Keratinocyte (primary cell): ENCODE data around the gene DCDC1.

Experiments used
- EZH2 ChIP-seq: IDR thresholded peaks from one replicate; pipeline ENCODE4 v1.6.1; 2012; ENCODE audit warnings: inconsistent platforms, mild to moderate bottlenecking, low read length, moderate library complexity
- TF ChIP-seq, protein P1 (sequence below), 3 experiments: IDR thresholded peaks in 1 of 3; conservative IDR thresholded peaks in 1 of 3; optimal IDR thresholded peaks in 1 of 3; 2 replicates in 2 of 3; 3 replicates in 1 of 3; pipeline versions ENCODE3 to v1.5.1; 2011; ENCODE audit warnings: low read length in 3 of 3, mild to moderate bottlenecking in 3 of 3, moderate library complexity in 2 of 3, control low read depth in 1 of 3, inconsistent platforms in 1 of 3; ENCODE audit not compliant: insufficient read depth in 2 of 3; ENCODE audit errors: extremely low read depth in 1 of 3

DNA sequence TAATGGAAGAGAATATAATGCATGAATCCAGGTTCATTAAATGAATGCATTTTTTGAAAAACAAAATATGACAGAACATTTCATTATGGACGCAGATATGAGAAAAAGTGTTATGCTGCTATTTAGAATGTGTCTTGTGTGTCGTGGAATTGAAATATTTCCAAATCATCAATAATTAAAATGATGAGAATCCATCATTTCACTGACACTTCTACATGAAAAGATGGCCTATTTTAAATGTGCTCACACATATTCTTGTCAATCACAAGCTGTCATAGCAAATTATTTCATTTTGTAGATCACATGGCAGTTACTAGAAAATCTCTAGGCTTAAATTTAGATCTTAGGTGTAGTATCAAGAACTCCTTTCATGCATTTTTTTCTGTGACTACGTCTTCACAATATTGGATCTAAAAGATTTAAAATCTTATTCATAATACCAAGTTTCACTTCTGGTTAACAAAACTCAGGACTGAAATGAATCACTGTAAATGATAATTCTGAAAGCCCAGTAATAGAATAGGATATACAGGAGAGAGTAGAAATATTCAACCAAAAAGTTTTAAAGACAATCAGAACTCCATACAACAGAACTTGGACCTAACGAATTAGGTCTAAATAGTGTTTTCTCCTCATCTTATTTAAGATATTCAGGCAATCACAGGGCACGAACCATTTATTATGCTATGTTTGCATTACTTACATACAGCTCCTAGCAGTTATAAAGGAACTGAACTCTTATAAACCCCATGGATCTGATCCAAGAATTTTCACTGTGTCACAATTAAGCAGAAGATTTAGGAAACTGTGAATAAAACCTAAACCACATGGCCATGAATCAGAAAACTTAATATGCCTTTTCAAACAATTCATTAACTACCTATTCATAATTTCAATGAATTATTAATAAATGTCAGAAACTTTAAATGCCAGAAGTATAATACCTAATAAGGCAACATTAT, 67.7 kb downstream of the DCDC1 start:
- TF ChIP-seq, protein P1, sequence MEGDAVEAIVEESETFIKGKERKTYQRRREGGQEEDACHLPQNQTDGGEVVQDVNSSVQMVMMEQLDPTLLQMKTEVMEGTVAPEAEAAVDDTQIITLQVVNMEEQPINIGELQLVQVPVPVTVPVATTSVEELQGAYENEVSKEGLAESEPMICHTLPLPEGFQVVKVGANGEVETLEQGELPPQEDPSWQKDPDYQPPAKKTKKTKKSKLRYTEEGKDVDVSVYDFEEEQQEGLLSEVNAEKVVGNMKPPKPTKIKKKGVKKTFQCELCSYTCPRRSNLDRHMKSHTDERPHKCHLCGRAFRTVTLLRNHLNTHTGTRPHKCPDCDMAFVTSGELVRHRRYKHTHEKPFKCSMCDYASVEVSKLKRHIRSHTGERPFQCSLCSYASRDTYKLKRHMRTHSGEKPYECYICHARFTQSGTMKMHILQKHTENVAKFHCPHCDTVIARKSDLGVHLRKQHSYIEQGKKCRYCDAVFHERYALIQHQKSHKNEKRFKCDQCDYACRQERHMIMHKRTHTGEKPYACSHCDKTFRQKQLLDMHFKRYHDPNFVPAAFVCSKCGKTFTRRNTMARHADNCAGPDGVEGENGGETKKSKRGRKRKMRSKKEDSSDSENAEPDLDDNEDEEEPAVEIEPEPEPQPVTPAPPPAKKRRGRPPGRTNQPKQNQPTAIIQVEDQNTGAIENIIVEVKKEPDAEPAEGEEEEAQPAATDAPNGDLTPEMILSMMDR (optimal IDR thresholded peaks at IDR 0.05 in 1 of 3, IDR thresholded peaks at IDR 0.05 in 1 of 3, conservative IDR thresholded peaks at IDR 0.05 in 1 of 3; ENCODE audit: extremely low read depth in 1 of 3, insufficient read depth in 2 of 3, low read length in 3 of 3) = no peak
- TF ChIP-seq EZH2 = no peak
